ENCODE measurements around the gene SEMG2.

Gene SEMG2

DNA sequence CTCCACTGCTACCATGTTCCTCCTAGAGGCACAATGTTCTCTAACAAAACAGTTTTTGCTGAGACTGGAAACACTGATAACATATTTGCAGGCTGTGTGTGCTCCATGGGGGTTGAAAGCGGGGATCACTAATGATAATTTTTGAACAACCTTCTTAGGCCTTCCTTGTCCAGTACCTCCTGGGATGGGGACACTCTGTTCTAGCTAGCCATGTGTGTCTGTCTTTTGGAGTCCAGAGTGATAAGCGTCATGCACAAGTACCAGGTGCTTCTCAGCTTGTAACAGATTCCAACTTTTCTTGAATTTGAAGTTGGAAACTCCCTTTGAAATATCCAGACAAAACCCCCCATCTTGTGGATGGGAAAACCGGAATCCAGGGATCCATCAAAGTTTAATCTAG, 31.3 kb upstream of the SEMG2 start:
- H3K4me3 ChIP-seq (ENCODE audit: insufficient read depth, low read depth, low read length, poor library complexity, severe bottlenecking): no peak overlapping the region
- DNase-seq: no peak
- H3K36me3 ChIP-seq (ENCODE audit: control insufficient read depth, insufficient read depth, low read length): no peaks in the 10 kb centered on the region
- H3K9me3 ChIP-seq (ENCODE audit: control insufficient read depth, low read length): no peaks in the 10 kb centered on the region
- H3K27ac ChIP-seq (ENCODE audit: insufficient read depth, low read length, poor library complexity, severe bottlenecking): no peak overlapping the region
- H3K4me1 ChIP-seq (ENCODE audit: control insufficient read depth, insufficient read depth, low read length, poor library complexity, severe bottlenecking): no peaks in the 10 kb centered on the region
- H3K27me3 ChIP-seq (replicated peaks; ENCODE audit: control insufficient read depth, insufficient read depth, low read length, poor library complexity, severe bottlenecking): no peaks in the 10 kb centered on the region

GRCh38 chr20:45191926-45192325, 29.2 kb upstream of the SEMG2 start:
- Histone ChIP-seq H3K4me1 (ENCODE audit: control insufficient read depth, insufficient read depth, low read length, poor library complexity, severe bottlenecking) (no peaks in the 10 kb centered on the region), H3K27me3 (replicated peaks; ENCODE audit: control insufficient read depth, insufficient read depth, low read length, poor library complexity, severe bottlenecking) (no peaks in the 10 kb centered on the region), H3K9me3 (ENCODE audit: control insufficient read depth, low read length) (no peaks in the 10 kb centered on the region), H3K27ac (ENCODE audit: insufficient read depth, low read length, poor library complexity, severe bottlenecking) (no peak overlapping the region), H3K36me3 (ENCODE audit: control insufficient read depth, insufficient read depth, low read length) (no peaks in the 10 kb centered on the region), H3K4me3 (ENCODE audit: insufficient read depth, low read depth, low read length, poor library complexity, severe bottlenecking) (no peak overlapping the region)
- no peak for DNase-seq

GRCh38 chr20:45193331-45193730, 27.8 kb upstream of the SEMG2 start:
- H3K36me3 ChIP-seq (ENCODE audit: control insufficient read depth, insufficient read depth, low read length): no peaks in the 10 kb centered on the region
- no peaks in the 10 kb centered on the region for H3K9me3 ChIP-seq (ENCODE audit: control insufficient read depth, low read length)
- no peaks in the 10 kb centered on the region for H3K4me1 ChIP-seq (ENCODE audit: control insufficient read depth, insufficient read depth, low read length, poor library complexity, severe bottlenecking)
- no peak overlapping the region for H3K27ac ChIP-seq (ENCODE audit: insufficient read depth, low read length, poor library complexity, severe bottlenecking)
- no peaks in the 10 kb centered on the region for H3K27me3 ChIP-seq (replicated peaks; ENCODE audit: control insufficient read depth, insufficient read depth, low read length, poor library complexity, severe bottlenecking)
- no peak for DNase-seq
- no peak overlapping the region for H3K4me3 ChIP-seq (ENCODE audit: insufficient read depth, low read depth, low read length, poor library complexity, severe bottlenecking)

- Histone ChIP-seq H3K27me3 (replicated peaks; ENCODE audit: control insufficient read depth, insufficient read depth, low read length, poor library complexity, severe bottlenecking) (peaks cover 4% of the 10 kb centered on the region), H3K4me1 (ENCODE audit: control insufficient read depth, insufficient read depth, low read length, poor library complexity, severe bottlenecking) (no peaks in the 10 kb centered on the region), H3K9me3 (ENCODE audit: control insufficient read depth, low read length) (no peaks in the 10 kb centered on the region), H3K36me3 (ENCODE audit: control insufficient read depth, insufficient read depth, low read length) (no peaks in the 10 kb centered on the region), H3K4me3 (ENCODE audit: insufficient read depth, low read depth, low read length, poor library complexity, severe bottlenecking) (no peak within 1 kb of the TSS), H3K27ac (ENCODE audit: insufficient read depth, low read length, poor library complexity, severe bottlenecking) (no peak within 1 kb of the TSS)
- DNase-seq: no peak
Measured at GRCh38 chr20:45206725-45207124, 14.4 kb upstream of the SEMG2 start, which contains the start of gene SEMG1. Gene SEMG1 (plus strand): TSS chr20:45207033. CDS start chr20:45207054, 21 bp downstream.

DNA sequence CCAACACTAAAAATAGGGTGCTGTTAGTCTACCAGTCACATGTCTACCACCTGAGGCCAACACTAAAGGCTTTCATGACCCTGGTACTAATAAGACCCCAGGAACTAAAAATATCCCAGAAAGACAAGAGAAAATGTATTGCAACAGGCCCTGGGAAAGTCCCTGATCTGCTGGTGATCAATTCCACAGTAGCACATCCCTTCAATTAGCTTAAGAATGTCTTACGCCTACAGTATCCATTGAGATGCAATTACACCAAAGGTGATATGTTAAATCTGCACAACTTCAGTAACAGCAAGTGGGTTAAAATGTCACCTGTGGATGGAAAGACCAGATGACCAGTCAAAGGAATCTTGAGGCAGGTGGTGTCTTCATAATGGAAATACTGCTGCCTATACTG, 11.2 kb upstream of the SEMG2 start:
- H3K9me3 ChIP-seq (ENCODE audit: control insufficient read depth, low read length): no peaks in the 10 kb centered on the region
- no peak overlapping the region for H3K27ac ChIP-seq (ENCODE audit: insufficient read depth, low read length, poor library complexity, severe bottlenecking)
- no peak overlapping the region for H3K4me3 ChIP-seq (ENCODE audit: insufficient read depth, low read depth, low read length, poor library complexity, severe bottlenecking)
- no peaks in the 10 kb centered on the region for H3K36me3 ChIP-seq (ENCODE audit: control insufficient read depth, insufficient read depth, low read length)
- DNase-seq: no peak
- no peaks in the 10 kb centered on the region for H3K4me1 ChIP-seq (ENCODE audit: control insufficient read depth, insufficient read depth, low read length, poor library complexity, severe bottlenecking)
- peaks cover 4% of the 10 kb centered on the region for H3K27me3 ChIP-seq (replicated peaks; ENCODE audit: control insufficient read depth, insufficient read depth, low read length, poor library complexity, severe bottlenecking)

DNA sequence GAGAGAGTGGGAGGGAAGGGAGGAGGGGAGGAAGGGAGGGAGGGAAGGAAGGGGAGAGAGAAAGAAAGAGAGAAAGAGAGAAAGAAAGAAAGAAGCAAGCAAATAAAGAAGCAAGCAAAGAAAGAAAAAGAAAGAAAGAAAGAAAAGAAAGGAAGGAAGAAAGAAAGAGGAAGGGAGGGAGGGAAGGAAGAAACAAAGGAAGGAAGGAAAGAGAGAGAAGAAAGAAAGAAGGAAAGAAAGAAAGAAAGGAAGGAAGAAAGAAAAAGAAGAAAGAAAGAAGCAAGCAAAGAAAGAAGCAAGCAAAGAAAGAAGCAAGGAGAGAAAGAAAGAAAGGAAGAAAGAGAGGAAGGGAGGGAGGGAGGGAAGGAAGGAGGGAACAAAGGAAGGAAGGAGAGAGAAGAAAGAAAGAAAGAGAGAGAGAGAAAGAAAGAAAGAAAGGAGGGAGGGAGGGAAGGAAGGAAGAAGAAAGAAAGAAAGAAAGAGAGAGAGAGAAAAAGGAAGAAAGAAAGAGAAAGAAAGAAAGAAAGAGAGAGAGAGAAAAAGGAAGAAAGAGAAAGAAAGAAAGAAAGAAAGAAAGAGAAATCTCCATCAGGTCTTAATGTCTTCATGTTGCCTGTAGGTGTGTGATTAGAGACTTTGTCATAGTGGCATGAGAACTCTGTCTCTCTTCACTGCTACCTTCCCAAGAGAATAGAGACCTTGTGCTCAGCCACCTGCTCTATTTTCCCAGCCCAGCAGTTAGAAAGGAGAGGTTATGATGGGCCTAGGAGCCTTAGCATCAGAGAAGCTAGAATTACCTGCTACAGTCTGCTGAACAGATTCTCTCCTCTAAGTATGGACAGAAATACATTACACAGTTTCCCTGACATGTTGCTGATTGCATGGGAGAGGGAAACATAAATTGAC, 9.4 kb upstream of the SEMG2 start:
- H3K4me1 ChIP-seq (ENCODE audit: control insufficient read depth, insufficient read depth, low read length, poor library complexity, severe bottlenecking): no peaks in the 10 kb centered on the region
- peaks cover 3% of the 10 kb centered on the region for H3K27me3 ChIP-seq (replicated peaks; ENCODE audit: control insufficient read depth, insufficient read depth, low read length, poor library complexity, severe bottlenecking)
- no peaks in the 10 kb centered on the region for H3K36me3 ChIP-seq (ENCODE audit: control insufficient read depth, insufficient read depth, low read length)
- no peak for DNase-seq
- no peaks in the 10 kb centered on the region for H3K9me3 ChIP-seq (ENCODE audit: control insufficient read depth, low read length)
- H3K4me3 ChIP-seq (ENCODE audit: insufficient read depth, low read depth, low read length, poor library complexity, severe bottlenecking): no peak overlapping the region
- H3K27ac ChIP-seq (ENCODE audit: insufficient read depth, low read length, poor library complexity, severe bottlenecking): no peak overlapping the region

DNA sequence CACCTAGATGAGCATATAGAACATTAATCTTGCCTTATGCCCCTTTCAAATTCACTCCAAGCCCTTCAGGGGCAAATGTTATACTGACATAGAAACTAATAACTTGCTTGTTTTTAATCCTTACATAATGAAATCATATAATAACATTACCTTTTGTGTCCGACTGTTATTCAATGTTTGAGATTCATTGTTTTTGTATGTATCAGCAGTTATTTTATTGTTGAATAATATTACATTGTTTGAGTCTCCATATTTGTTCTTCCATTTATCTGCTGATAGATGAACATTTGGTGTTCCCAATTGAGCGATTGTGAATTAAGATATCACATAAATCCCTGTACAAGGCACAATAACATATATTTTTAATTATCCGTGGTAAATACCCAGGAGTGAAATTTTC, 8.3 kb upstream of the SEMG2 start:
- Histone ChIP-seq H3K4me1 (ENCODE audit: control insufficient read depth, insufficient read depth, low read length, poor library complexity, severe bottlenecking) (no peaks in the 10 kb centered on the region), H3K27me3 (replicated peaks; ENCODE audit: control insufficient read depth, insufficient read depth, low read length, poor library complexity, severe bottlenecking) (no peaks in the 10 kb centered on the region), H3K36me3 (ENCODE audit: control insufficient read depth, insufficient read depth, low read length) (no peaks in the 10 kb centered on the region), H3K27ac (ENCODE audit: insufficient read depth, low read length, poor library complexity, severe bottlenecking) (no peak overlapping the region), H3K4me3 (ENCODE audit: insufficient read depth, low read depth, low read length, poor library complexity, severe bottlenecking) (no peak overlapping the region), H3K9me3 (ENCODE audit: control insufficient read depth, low read length) (no peaks in the 10 kb centered on the region)
- no peak for DNase-seq

- Histone ChIP-seq H3K36me3 (ENCODE audit: control insufficient read depth, insufficient read depth, low read length) (no peaks in the 10 kb centered on the region), H3K9me3 (ENCODE audit: control insufficient read depth, low read length) (no peaks in the 10 kb centered on the region), H3K4me3 (ENCODE audit: insufficient read depth, low read depth, low read length, poor library complexity, severe bottlenecking) (no peak overlapping the region), H3K27me3 (replicated peaks; ENCODE audit: control insufficient read depth, insufficient read depth, low read length, poor library complexity, severe bottlenecking) (no peaks in the 10 kb centered on the region), H3K27ac (ENCODE audit: insufficient read depth, low read length, poor library complexity, severe bottlenecking) (no peak overlapping the region), H3K4me1 (ENCODE audit: control insufficient read depth, insufficient read depth, low read length, poor library complexity, severe bottlenecking) (no peaks in the 10 kb centered on the region)
- DNase-seq: no peak
Measured at GRCh38 chr20:45218124-45218523, 3.0 kb upstream of the SEMG2 start.

DNA sequence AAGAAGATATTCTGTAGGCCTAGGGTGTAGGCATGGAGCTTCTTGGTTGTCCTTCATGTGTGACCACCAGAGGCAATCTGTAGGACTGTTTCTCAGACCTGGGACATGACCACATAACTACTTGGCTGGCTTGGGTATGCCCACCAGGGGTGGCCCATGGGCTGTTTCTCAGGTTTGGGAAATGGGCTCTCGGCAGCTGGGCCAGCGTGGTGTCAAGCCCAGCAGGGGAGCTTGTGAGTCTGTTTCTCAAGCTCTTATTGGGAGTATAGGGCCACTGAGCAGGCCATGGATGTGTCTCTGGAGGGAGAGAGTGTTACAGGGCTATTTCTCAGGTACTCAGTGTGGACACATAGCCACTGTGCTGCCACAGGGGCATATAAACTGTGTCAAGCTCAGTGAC, 2.5 kb upstream of the SEMG2 start:
- no peaks in the 10 kb centered on the region for H3K4me1 ChIP-seq (ENCODE audit: control insufficient read depth, insufficient read depth, low read length, poor library complexity, severe bottlenecking)
- DNase-seq: no peak
- no peaks in the 10 kb centered on the region for H3K36me3 ChIP-seq (ENCODE audit: control insufficient read depth, insufficient read depth, low read length)
- no peak overlapping the region for H3K27ac ChIP-seq (ENCODE audit: insufficient read depth, low read length, poor library complexity, severe bottlenecking)
- H3K27me3 ChIP-seq (replicated peaks; ENCODE audit: control insufficient read depth, insufficient read depth, low read length, poor library complexity, severe bottlenecking): no peaks in the 10 kb centered on the region
- no peak overlapping the region for H3K4me3 ChIP-seq (ENCODE audit: insufficient read depth, low read depth, low read length, poor library complexity, severe bottlenecking)
- H3K9me3 ChIP-seq (ENCODE audit: control insufficient read depth, low read length): no peaks in the 10 kb centered on the region

DNA sequence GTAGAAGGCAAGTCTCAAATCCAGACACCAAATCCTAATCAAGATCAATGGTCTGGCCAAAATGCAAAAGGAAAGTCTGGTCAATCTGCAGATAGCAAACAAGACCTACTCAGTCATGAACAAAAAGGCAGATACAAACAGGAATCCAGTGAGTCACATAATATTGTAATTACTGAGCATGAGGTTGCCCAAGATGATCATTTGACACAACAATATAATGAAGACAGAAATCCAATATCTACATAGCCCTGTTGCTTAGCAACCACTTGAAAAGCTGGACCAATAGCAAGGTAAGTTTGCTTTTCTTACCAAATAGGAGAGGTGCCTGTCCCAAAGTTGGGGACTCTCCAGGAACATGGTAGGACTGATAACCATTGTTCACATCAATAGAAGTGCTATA, 2.0 kb downstream of the SEMG2 start:
- no peak overlapping the region for H3K4me3 ChIP-seq (ENCODE audit: insufficient read depth, low read depth, low read length, poor library complexity, severe bottlenecking)
- H3K27ac ChIP-seq (ENCODE audit: insufficient read depth, low read length, poor library complexity, severe bottlenecking): no peak overlapping the region
- DNase-seq: no peak
- H3K27me3 ChIP-seq (replicated peaks; ENCODE audit: control insufficient read depth, insufficient read depth, low read length, poor library complexity, severe bottlenecking): no peaks in the 10 kb centered on the region
- no peaks in the 10 kb centered on the region for H3K9me3 ChIP-seq (ENCODE audit: control insufficient read depth, low read length)
- no peaks in the 10 kb centered on the region for H3K36me3 ChIP-seq (ENCODE audit: control insufficient read depth, insufficient read depth, low read length)
- H3K4me1 ChIP-seq (ENCODE audit: control insufficient read depth, insufficient read depth, low read length, poor library complexity, severe bottlenecking): no peaks in the 10 kb centered on the region

All from effector memory CD4-positive, alpha-beta T cell (primary cell).